NCI-H128 (cell line): ENCODE measurements around the gene SLC35F4.
"Not testable (repeated sequence)": the region's sequence is repeated elsewhere in the genome, so short reads cannot be mapped to it uniquely, and the experiment has no call there.

Experiments
- DNase-seq: peaks from one replicate; lab custom pipeline; 2025; ENCODE audit not compliant: unreplicated experiment; lab: John Stamatoyannopoulos, UW

The SLC35F4 gene

GRCh38 chr14:57811998-57812546 lies 53.8 kb downstream of the SLC35F4 start:
- no peak for DNase-seq

GRCh38 chr14:57809808-57810207 lies 56.1 kb downstream of the SLC35F4 start:
- no peak for DNase-seq

GRCh38 chr14:57797160-57797559 lies 68.7 kb downstream of the SLC35F4 start:
- DNase-seq = no peak

GRCh38 chr14:57796556-57796955 lies 69.3 kb downstream of the SLC35F4 start:
- DNase-seq = no peak

GRCh38 chr14:57785058-57785457 lies 80.8 kb downstream of the SLC35F4 start:
- DNase-seq = no peak

- no peak for DNase-seq
These were observed 94.1 kb downstream of the SLC35F4 start for GRCh38 chr14:57771801-57772200.

GRCh38 chr14:57769863-57770523 lies 95.9 kb downstream of the SLC35F4 start:
- DNase-seq = no peak

- no peak for DNase-seq
These were observed 104.1 kb downstream of the SLC35F4 start for GRCh38 chr14:57761800-57762199.

- DNase-seq = no peak
These were observed 105.0 kb downstream of the SLC35F4 start for GRCh38 chr14:57760896-57761295.

- DNase-seq = no peak
These were observed 110.8 kb downstream of the SLC35F4 start for GRCh38 chr14:57755018-57755521.

- no peak for DNase-seq
These were observed 111.4 kb downstream of the SLC35F4 start for GRCh38 chr14:57754527-57754926.

GRCh38 chr14:57753821-57754220 lies 112.1 kb downstream of the SLC35F4 start:
- no peak for DNase-seq

- not testable (repeated sequence) for DNase-seq
These were observed 113.7 kb downstream of the SLC35F4 start for GRCh38 chr14:57752142-57752695.

GRCh38 chr14:57751400-57751799 lies 114.5 kb downstream of the SLC35F4 start:
- DNase-seq = no peak

- no peak for DNase-seq
These were observed 116.6 kb downstream of the SLC35F4 start for GRCh38 chr14:57749267-57749666.

- no peak for DNase-seq
These were observed 117.6 kb downstream of the SLC35F4 start for GRCh38 chr14:57748279-57748678.

- no peak for DNase-seq
These were observed 118.9 kb downstream of the SLC35F4 start for GRCh38 chr14:57747036-57747435.

- DNase-seq = no peak
These were observed 119.3 kb downstream of the SLC35F4 start for GRCh38 chr14:57746563-57746962.

- no peak for DNase-seq
These were observed 126.4 kb downstream of the SLC35F4 start for GRCh38 chr14:57739516-57739915.

GRCh38 chr14:57737598-57737997 lies 128.3 kb downstream of the SLC35F4 start:
- DNase-seq = no peak

- DNase-seq = no peak
These were observed 129.5 kb downstream of the SLC35F4 start for GRCh38 chr14:57736391-57736790.

GRCh38 chr14:57735276-57735675 lies 130.6 kb downstream of the SLC35F4 start:
- no peak for DNase-seq
